Esophagus muscularis mucosa (tissue), 4 donors: ENCODE data around the gene DYNC1LI2. TPM values are rescaled to one million over a fixed set of nuclear protein-coding genes. Genes with fewer than 3 reads are reported as not detected.
"Not testable (repeated sequence)": the region's sequence is repeated elsewhere in the genome, so short reads cannot be mapped to it uniquely, and the experiment has no call there.

ENCODE experiments used
- DNase-seq: peaks from one replicate; pipeline ENCODE4 v3.0.0-alpha.2; 2017; ENCODE audit errors: extremely low spot score
- H3K27ac ChIP-seq, 4 donors: fragments of 200-600 bp; sonication (generic); replicated peaks in 1 of 4; 1 replicate in 3 of 4; 2 replicates in 1 of 4; pipeline ENCODE4 v1.5.1; 2016 to 2019; ENCODE audit warnings: mild to moderate bottlenecking in 1 of 4
- H3K27me3 ChIP-seq, 4 donors: fragments of 200-600 bp; sonication (generic); one replicate each; pipeline versions ENCODE4 v1.5.1 to v1.6.0; 2016 to 2019
- H3K36me3 ChIP-seq, 4 donors: fragments of 200-600 bp; sonication (generic); one replicate each; pipeline ENCODE4 v1.5.1; 2016 to 2019
- H3K4me1 ChIP-seq, 4 donors: fragments of 200-600 bp; sonication (generic); one replicate each; pipeline ENCODE4 v1.5.1; 2016 to 2019
- H3K4me3 ChIP-seq, 4 donors: fragments of 200-600 bp; sonication (generic); 1 replicate in 2 of 4; 2 replicates in 2 of 4; pipeline ENCODE4 v1.5.1; 2016 to 2019; ENCODE audit warnings: mild to moderate bottlenecking in 4 of 4, moderate library complexity in 1 of 4
- H3K9me3 ChIP-seq, 4 donors: fragments of 200-600 bp; sonication (generic); 1 replicate in 3 of 4; 2 replicates in 1 of 4; pipeline ENCODE4 v1.5.1; 2016 to 2019
- CTCF ChIP-seq, 3 experiments: fragments of 200-600 bp in 2 of 3; fragments of 450-650 bp in 1 of 3; sonication (generic) in 2 of 3; IDR thresholded peaks; one replicate each; pipeline ENCODE4 v1.5.1; 2017 to 2019; ENCODE audit warnings: antibody characterized with exemption in 3 of 3, mild to moderate bottlenecking in 2 of 3, moderate library complexity in 1 of 3
- EP300 ChIP-seq: sonication (generic); formaldehyde crosslinking; IDR thresholded peaks from one replicate; pipeline ENCODE4 v1.6.1; 2017; ENCODE audit warnings: antibody characterized with exemption
- POLR2A ChIP-seq: fragments of 450-650 bp; IDR thresholded peaks from one replicate; pipeline ENCODE4 v1.6.1; 2017; ENCODE audit warnings: antibody characterized with exemption, moderate library complexity, mild to moderate bottlenecking, low read depth
- POLR2AphosphoS5 ChIP-seq, 2 donors: sonication (generic); formaldehyde crosslinking; IDR thresholded peaks; one replicate each; pipeline ENCODE4 v1.6.1; 2017; ENCODE audit warnings: antibody characterized with exemption in 2 of 2
- WGBS: methylation state at CpG from one replicate; pipeline ENCODE4 v1.1.5; 2018; 5-methylcytosine and 5-hydroxymethylcytosine counted together
- intact Hi-C: fragments of 100-400 bp; cut with DNase I; formaldehyde crosslinking; loops from one replicate; pipeline ENCODE4 v1.15.1; 2023
- total RNA-seq, 4 donors: library from RNA; depleted of rRNA; stranded (reverse); fragments of >200 nt; gene quantifications; one replicate each; pipeline versions ENCODE4 v1.1.0 to v1.2.1, GENCODE V29; 2016

DYNC1LI2 gene
- total RNA-seq, 4 donors from 2014 or later = 167 to 203 (median 186) TPM

- Histone ChIP-seq H3K27me3 (no peaks in the 10 kb centered on the region), H3K9me3 (no peaks in the 10 kb centered on the region), H3K27ac (no peak overlapping the region), H3K4me3 (no peak overlapping the region), H3K36me3 (no peaks in the 10 kb centered on the region), H3K4me1 (peaks cover 10 to 21% (median 17%) of the 10 kb centered on the region in 4 donors)
- WGBS = 94% methylated on average over 6 of the region's 6 CpGs
- intact Hi-C loops = no loop called here
- TF ChIP-seq EP300 = no peak
- TF ChIP-seq CTCF (IDR thresholded peaks at IDR 0.05) = no peak
- TF ChIP-seq POLR2AphosphoS5 (IDR thresholded peaks at IDR 0.05) = no peak
- TF ChIP-seq POLR2A = no peak
- no peak for DNase-seq
Observed at GRCh38 chr16:66691234-66691633, 60.2 kb downstream of the DYNC1LI2 start.

- peaks cover 3 to 12% (median 8%) of the 10 kb centered on the region in 4 donors for H3K4me1 ChIP-seq
- intact Hi-C loops = no loop called here
- H3K27me3 ChIP-seq = no peaks in the 10 kb centered on the region
- H3K4me3 ChIP-seq = no peak overlapping the region
- no peak for DNase-seq
- no peaks in the 10 kb centered on the region for H3K36me3 ChIP-seq
- no peak overlapping the region for H3K27ac ChIP-seq
- 75% methylated on average over 7 of the region's 7 CpGs for WGBS
- no peaks in the 10 kb centered on the region for H3K9me3 ChIP-seq
- TF ChIP-seq EP300 (no peak), POLR2A (no peak), POLR2AphosphoS5 (IDR thresholded peaks at IDR 0.05) (no peak), CTCF (IDR thresholded peaks at IDR 0.05) (no peak)
Observed at GRCh38 chr16:66690106-66690847, 61.1 kb downstream of the DYNC1LI2 start.

- WGBS = 93% methylated on average over 6 of the region's 6 CpGs
- Histone ChIP-seq H3K36me3 (no peaks in the 10 kb centered on the region), H3K9me3 (no peaks in the 10 kb centered on the region), H3K4me3 (no peak overlapping the region), H3K27ac (no peak overlapping the region), H3K27me3 (no peaks in the 10 kb centered on the region), H3K4me1 (peaks cover 0 to 3% (median under 1%) of the 10 kb centered on the region in 4 donors)
- intact Hi-C loops = no loop called here
- DNase-seq = no peak
- TF ChIP-seq POLR2AphosphoS5 (IDR thresholded peaks at IDR 0.05) = no peak
- TF ChIP-seq CTCF (IDR thresholded peaks at IDR 0.05) = no peak
- no peak for TF ChIP-seq EP300
- no peak for TF ChIP-seq POLR2A
Observed at GRCh38 chr16:66689282-66689681, 62.1 kb downstream of the DYNC1LI2 start.

- DNase-seq = no peak
- Histone ChIP-seq H3K27ac (no peak overlapping the region), H3K27me3 (no peaks in the 10 kb centered on the region), H3K4me3 (no peak overlapping the region), H3K4me1 (no peaks in the 10 kb centered on the region), H3K9me3 (no peaks in the 10 kb centered on the region), H3K36me3 (no peaks in the 10 kb centered on the region)
- intact Hi-C loops = no loop called here
- 96% methylated on average over 9 of the region's 9 CpGs for WGBS
- no peak for TF ChIP-seq EP300
- TF ChIP-seq CTCF (IDR thresholded peaks at IDR 0.05) = no peak
- no peak for TF ChIP-seq POLR2AphosphoS5 (IDR thresholded peaks at IDR 0.05)
- no peak for TF ChIP-seq POLR2A
Observed at GRCh38 chr16:66687906-66688625, 63.3 kb downstream of the DYNC1LI2 start.

- H3K36me3 ChIP-seq, H3K27me3 ChIP-seq, H3K9me3 ChIP-seq, H3K27ac ChIP-seq, DNase-seq, intact Hi-C loops, H3K4me3 ChIP-seq, H3K4me1 ChIP-seq: not testable (repeated sequence)
- 96% methylated on average over 14 of the region's 14 CpGs for WGBS
Observed at GRCh38 chr16:66685501-66686115, 65.8 kb downstream of the DYNC1LI2 start.
